Stimulated activated CD4-positive, alpha-beta T cell treated with anti-CD3 and anti-CD28 coated beads, Interleukin-12 subunit alpha, Interleukin-12 subunit beta, amount 100 ng/mL, for 4 hours (primary cell): Measurements from ENCODE around the gene CNOT6.

ENCODE experiments used
- DNase-seq: peaks from one replicate; pipeline ENCODE4 v3.0.0-alpha.2; 2020

The CNOT6 gene

DNA sequence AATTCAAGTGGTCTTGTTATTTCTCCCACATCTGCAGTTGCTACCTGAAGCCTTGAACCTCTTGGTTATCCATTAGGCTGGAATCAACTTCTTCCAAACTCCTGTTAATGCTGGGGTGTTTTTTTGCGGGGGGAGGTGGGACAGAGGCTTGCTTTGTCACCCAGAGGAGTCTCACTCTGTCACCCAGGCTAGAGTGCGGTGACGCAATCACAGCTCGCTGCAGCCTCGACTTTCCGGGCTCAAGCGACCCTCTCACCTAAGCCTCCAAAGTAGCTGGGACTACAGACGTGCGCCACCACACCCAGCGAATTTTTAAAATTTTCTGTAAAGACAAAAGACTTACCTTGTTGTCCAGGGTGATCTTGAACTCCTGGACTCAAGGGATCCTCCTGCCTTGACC is 92.7 kb downstream of the CNOT6 start:
- DNase-seq: no peak

GRCh38 chr5:180589771-180590542 is 95.8 kb downstream of the CNOT6 start:
- DNase-seq: no peak

- no peak for DNase-seq
Observed at GRCh38 chr5:180590543-180591310, 96.5 kb downstream of the CNOT6 start.

- no peak for DNase-seq
Observed at GRCh38 chr5:180591311-180591887, 97.2 kb downstream of the CNOT6 start, which contains the start of gene SCGB3A1. Gene SCGB3A1, minus strand, starts transcription at chr5:180591499. Its CDS starts 37 bp downstream, at chr5:180591462.

DNA sequence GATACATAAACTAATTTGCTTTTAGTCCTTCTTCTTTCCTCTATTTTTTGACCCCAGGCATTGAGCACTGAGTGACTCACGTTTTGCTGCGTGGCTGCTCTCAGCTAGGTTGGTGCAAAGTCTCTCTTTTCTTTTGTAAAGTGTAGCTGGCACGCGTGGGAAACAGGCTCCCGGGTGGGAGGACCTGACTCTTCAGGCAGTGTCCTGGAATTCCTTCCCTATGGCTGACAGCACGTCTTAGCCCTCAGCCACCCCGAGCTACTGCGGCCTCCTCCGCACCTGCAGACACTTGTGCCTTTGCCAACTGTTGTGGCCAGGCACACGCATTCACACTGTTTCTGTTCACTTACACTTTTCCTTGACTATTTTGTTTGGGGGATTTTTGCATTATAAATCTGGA is 98.0 kb downstream of the CNOT6 start:
- no peak for DNase-seq

DNA sequence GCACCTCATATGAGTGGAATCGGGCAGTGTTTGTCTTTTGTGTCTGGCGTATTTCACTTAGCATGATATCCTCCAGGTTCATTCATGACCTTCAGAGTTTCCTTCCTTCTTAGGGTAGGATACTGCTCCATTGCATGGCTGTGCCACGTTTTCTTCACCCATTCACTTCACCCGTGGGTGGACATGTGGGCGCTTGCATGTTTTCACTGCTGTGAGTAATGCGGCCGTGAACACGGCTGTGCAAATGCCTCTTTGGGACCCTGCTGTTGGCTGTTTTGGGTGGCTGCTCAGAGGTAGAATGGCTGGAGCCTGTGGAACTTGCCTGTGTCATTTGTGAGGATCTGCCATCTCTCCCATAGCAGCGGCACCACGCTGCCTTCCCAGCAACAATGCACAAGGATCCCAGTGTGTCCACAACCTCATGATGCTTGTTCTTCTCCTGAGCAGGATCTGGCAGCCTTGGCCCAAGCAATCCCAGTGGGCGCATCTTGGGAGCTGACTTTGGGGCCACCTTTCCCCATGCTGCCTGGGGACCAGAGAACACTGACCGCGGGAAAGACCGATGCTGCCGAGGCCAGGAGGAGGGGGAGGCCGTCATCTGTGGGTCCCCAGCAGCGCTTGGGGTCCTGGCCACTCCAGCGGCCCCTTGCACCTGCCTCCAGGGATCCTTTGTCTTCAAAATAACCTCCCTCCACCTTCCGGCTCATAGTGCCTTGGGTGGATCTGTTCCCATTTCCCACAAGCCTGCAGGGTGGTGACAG is 99.4 kb downstream of the CNOT6 start:
- no peak for DNase-seq

GRCh38 chr5:180594311-180595045 is 100.3 kb downstream of the CNOT6 start:
- no peak for DNase-seq

DNA sequence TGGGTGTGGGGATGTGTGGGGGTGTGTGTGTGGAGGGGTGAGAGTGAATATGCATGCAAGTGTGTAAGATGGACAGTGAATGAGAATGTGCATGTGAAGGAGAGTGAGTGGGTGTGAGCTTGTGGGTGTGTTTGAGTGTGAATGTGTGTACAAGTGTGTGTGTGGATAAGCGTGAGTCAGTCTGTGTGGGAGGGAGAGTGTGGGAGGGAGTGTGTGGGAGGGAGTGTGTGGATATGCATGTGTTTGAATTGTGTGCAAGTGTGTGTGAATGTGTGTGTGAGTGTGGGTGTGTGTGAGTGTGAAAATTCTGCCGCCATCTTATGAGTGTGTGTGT is 100.8 kb downstream of the CNOT6 start:
- no peak for DNase-seq

GRCh38 chr5:180595381-180596114 is 101.4 kb downstream of the CNOT6 start:
- DNase-seq: no peak

GRCh38 chr5:180596115-180596667 is 102.0 kb downstream of the CNOT6 start:
- no peak for DNase-seq

- no peak for DNase-seq
Observed at GRCh38 chr5:180596668-180597231, 102.6 kb downstream of the CNOT6 start.

GRCh38 chr5:180598316-180598701 is 104.1 kb downstream of the CNOT6 start:
- DNase-seq: no peak

- no peak for DNase-seq
Observed at GRCh38 chr5:180598797-180599589, 104.8 kb downstream of the CNOT6 start.

DNA sequence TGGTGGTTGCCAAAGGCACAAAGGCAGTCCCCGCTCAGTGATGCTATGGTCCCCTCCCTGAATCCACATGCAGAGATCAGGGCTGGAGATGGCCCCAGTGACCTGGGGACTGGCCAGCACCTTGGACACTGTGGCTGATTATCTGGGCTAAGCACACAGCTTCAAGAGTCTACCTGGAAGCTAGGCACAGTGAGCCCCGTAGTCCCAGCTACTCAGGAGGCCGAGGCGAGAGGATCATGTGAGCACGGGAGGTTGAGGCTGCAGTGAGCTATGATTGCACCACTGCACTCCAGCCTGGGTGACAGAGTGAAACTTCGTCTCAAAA is 105.4 kb downstream of the CNOT6 start:
- DNase-seq: no peak

DNA sequence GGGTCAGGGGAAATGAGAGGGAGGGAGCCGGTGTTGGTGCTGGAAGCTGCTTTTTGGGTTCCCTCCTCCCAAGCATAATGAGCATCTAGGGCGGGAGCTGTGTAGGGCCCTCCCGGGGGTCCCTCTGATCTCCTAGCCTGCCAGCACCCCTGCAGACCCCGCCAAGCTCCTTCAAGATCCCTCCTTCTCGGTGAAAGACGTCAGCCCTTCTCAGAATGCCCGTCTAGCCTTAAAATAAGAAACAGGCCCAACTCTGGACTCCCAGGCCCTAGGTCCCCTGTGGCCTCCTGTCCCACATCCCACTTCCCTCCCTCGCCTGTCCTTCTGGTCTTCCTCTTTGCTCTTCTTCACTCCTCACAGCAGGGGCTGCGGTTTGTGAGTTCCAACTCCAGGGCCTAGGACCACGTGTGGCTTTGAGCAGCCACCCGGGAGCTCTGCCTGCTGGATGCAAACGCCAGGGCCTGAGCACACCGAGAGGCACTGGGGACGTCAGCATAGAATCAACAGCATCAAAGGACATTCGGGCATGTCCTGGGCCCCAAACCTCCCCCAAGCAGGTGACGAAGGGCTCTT is 105.9 kb downstream of the CNOT6 start:
- no peak for DNase-seq

GRCh38 chr5:180600554-180601041 is 106.4 kb downstream of the CNOT6 start:
- no peak for DNase-seq

- DNase-seq: no peak
Observed at GRCh38 chr5:180601591-180602480, 107.7 kb downstream of the CNOT6 start.

DNA sequence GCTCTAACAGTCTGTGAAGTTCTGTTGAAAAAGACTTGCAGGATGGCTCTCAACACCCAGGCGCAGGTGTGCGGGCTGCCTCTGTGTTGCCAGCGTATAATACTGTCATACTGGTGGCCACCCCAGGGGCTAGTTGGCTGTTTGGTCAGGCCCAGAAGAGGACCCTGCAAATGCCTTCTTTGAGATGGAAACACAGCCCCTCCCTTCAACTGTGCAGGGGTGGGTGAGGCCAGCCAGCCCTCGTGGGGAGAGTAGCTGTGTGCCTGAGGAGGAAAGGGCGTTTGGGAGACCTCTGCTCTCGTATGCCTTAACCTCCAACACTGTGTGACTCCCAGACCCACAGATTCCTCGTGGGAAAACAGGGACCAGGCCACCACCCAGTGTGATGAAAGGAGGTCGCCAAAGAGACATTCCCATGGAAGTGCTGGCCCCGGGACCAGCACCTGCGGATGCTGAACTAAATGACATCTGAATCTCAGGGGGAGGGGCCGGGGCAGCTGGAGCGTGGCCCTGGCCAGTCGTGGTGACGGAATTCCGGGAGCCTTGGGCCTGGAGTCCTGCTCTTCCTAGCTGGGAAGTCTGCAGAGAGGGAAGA is 108.4 kb downstream of the CNOT6 start:
- DNase-seq: no peak
